ENCODE measurements around the gene BAMBI. TPM values are rescaled to one million over a fixed set of nuclear protein-coding genes. Genes with fewer than 3 reads are reported as not detected.

The BAMBI gene
- total and polyA plus RNA-seq, 2 of the 8 experiments (the other 6 are each of a cell fraction or from before 2014, with no cell fraction given): 5.6 to 26.4 TPM

DNA sequence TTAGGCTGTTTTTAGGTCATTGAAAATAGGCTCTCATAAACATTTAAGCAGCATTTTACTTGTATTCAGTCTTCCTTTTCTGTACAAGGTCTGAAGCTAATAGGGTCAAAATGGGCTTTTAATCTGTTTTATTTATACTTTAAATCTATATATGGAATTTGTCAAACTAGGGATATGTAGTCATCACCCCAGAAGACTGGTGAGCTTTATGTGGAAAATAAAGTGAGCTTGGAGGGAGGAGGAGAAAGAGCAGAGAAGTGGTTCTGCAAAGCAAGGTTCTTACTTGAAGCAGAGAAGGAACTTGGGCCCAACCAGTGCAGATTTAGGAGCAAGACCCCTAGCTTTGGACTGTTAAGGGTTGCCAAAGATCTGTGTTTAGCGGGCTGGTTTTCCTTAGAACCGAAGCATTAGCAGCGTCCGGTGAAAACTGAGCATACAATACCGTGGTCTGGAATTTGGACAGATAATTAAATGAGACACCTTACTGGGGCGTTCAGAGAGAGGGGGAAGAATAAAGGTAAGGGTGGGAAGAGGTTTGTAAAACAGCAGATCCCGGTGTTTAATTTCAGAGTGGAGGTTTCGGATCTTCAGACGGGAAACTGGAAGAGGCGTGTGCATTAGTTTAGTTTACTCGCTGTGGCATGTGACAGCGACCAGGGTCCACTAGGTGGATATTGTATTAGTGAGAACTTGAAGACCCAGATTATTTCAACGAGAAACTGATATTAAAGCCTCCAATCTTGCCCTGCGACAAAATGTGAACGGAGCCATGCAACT is 2.4 kb downstream of the BAMBI start:
- Histone ChIP-seq H3K4me3 (ENCODE audit: extremely low read depth in 1 of 4, insufficient read depth in 2 of 4, low read depth in 3 of 4, low read length in 4 of 4) (peak overlapping the region; percentile 53 to 98 (median 84); a peak in 6 of 8 replicates), H4K8ac (ENCODE audit: extremely low read depth, insufficient read depth, low read length) (no peak overlapping the region)

More for the DNA sequence above, 2.4 kb downstream of the BAMBI start:
- peaks cover 16 to 53% of the 10 kb centered on the region in 2 experiments for H3K79me2 ChIP-seq (ENCODE audit: control insufficient read depth in 1 of 2, insufficient read depth in 2 of 2, low read length in 2 of 2)
- no peak overlapping the region for H2BK5ac ChIP-seq (ENCODE audit: low read depth, low read length)
- peaks cover 17% of the 10 kb centered on the region; the same call in 1 of the 2 replicates for H3K23me2 ChIP-seq (ENCODE audit: low read depth, low read length)
- no peak overlapping the region for H3K56ac ChIP-seq (replicated peaks; ENCODE audit: insufficient read length, low read depth, low read length)
- H3K18ac ChIP-seq (ENCODE audit: extremely low read depth, low read length): no peak overlapping the region
- no peak overlapping the region for H4K91ac ChIP-seq (replicated peaks; ENCODE audit: insufficient read length, low read length)
- H4K5ac ChIP-seq (ENCODE audit: insufficient read length, low read depth, low read length): no peak overlapping the region
- no peak overlapping the region for H3K14ac ChIP-seq (ENCODE audit: insufficient read length)
- peaks cover 2 to 10% (median 6%) of the 10 kb centered on the region in 4 experiments; a peak in 5 of 7 replicates for H3K4me1 ChIP-seq (replicated peaks in 1 of 4; ENCODE audit: control insufficient read depth in 3 of 4, insufficient read depth in 4 of 4, low read length in 3 of 4)
- no peak overlapping the region for H3K27ac ChIP-seq (ENCODE audit: low read depth, low read length)
- 44% methylated on average over 15 of the region's 15 CpGs; no CpG with 5 or more reads in 1 of the 2 experiments for WGBS, 2 experiments (ENCODE audit: extremely low coverage in 1 of 2, insufficient coverage in 1 of 2, insufficient read length in 1 of 2, insufficient replicate concordance in 2 of 2, low coverage in 1 of 2, low lambda C conversion rate in 2 of 2, missing lambda C conversion rate in 1 of 2)
- H2BK120ac ChIP-seq (replicated peaks; ENCODE audit: low read depth, low read length): no peak overlapping the region
- no peak for FAIRE-seq
- H2AK5ac ChIP-seq (ENCODE audit: low read depth, low read length): no peak overlapping the region
- H3K27me3 ChIP-seq (replicated peaks in 1 of 4; ENCODE audit: control insufficient read depth in 3 of 4, extremely low read depth in 1 of 4, insufficient read depth in 3 of 4, low read length in 3 of 4): peaks cover 0 to 7% (median 4%) of the 10 kb centered on the region in 4 experiments; a peak in 4 of 7 replicates
- H3K4ac ChIP-seq (replicated peaks; ENCODE audit: insufficient read length, low read depth, low read length): no peak overlapping the region
- H4K20me1 ChIP-seq (replicated peaks in 1 of 2; ENCODE audit: control insufficient read depth in 1 of 2, insufficient read depth in 2 of 2, low read length in 2 of 2): peaks cover 12 to 16% of the 10 kb centered on the region in 2 experiments
- peaks cover 12% of the 10 kb centered on the region for H3K79me1 ChIP-seq (ENCODE audit: low read depth, low read length)
- no peak overlapping the region for H2BK20ac ChIP-seq (ENCODE audit: low read length)
- H3K9me3 ChIP-seq (ENCODE audit: insufficient read depth in 2 of 2, low read depth in 1 of 2, low read length in 1 of 2): no peaks in the 10 kb centered on the region
- ChIA-PET POLR2A (ENCODE audit: partially characterized antibody) (interaction anchor here (0.6 to 0.9 kb wide), 2 partner anchors 11 to 34 kb away, joined by 3 read pairs; no protein-coding TSS in a partner anchor), CTCF (ENCODE audit: partially characterized antibody) (interaction anchor here (0.8 to 2.5 kb wide), 5 partner anchors 16 to 477 kb away, joined by 3 to 6 read pairs (median 4); no protein-coding TSS in a partner anchor)
- no peak overlapping the region for H3K23ac ChIP-seq (ENCODE audit: insufficient read length)
- H2BK15ac ChIP-seq (ENCODE audit: low read length): no peak overlapping the region
- no peak overlapping the region for H2AFZ ChIP-seq (ENCODE audit: low read length)
- no peak for DNase-seq (ENCODE audit: low read depth in 1 of 2, low spot score in 2 of 2)
- H3K4me2 ChIP-seq (ENCODE audit: insufficient read depth in 1 of 2, low read depth in 2 of 2, low read length in 2 of 2): peak overlapping the region; percentile 96 to 100
- H3K9ac ChIP-seq (replicated peaks in 1 of 4; ENCODE audit: extremely low read depth in 1 of 4, low read depth in 3 of 4, low read length in 3 of 4): peak overlapping the region in 1 of 4 experiments; percentile 13; a peak in 1 of 7 replicates
- H3K36me3 ChIP-seq (ENCODE audit: control insufficient read depth in 2 of 4, insufficient read depth in 4 of 4, low read length in 3 of 4): peaks cover 0 to 22% (median 11%) of the 10 kb centered on the region in 4 experiments; a peak in 6 of 8 replicates
- H2BK12ac ChIP-seq (ENCODE audit: low read depth, low read length): no peak overlapping the region

All from H1 (cell line).